Stimulated activated CD4-positive, alpha-beta T cell treated with anti-CD3 and anti-CD28 coated beads, Interleukin-1b, Interleukin-23, amount 100 ng/mL, for 1 hour (primary cell): ENCODE measurements around the gene TXNDC8.

Source experiments
- DNase-seq, 2 donors: peaks; one replicate each; pipeline ENCODE4 v3.0.0-alpha.2; 2020; ENCODE audit warnings: low read depth in 2 of 2

The TXNDC8 gene

DNA sequence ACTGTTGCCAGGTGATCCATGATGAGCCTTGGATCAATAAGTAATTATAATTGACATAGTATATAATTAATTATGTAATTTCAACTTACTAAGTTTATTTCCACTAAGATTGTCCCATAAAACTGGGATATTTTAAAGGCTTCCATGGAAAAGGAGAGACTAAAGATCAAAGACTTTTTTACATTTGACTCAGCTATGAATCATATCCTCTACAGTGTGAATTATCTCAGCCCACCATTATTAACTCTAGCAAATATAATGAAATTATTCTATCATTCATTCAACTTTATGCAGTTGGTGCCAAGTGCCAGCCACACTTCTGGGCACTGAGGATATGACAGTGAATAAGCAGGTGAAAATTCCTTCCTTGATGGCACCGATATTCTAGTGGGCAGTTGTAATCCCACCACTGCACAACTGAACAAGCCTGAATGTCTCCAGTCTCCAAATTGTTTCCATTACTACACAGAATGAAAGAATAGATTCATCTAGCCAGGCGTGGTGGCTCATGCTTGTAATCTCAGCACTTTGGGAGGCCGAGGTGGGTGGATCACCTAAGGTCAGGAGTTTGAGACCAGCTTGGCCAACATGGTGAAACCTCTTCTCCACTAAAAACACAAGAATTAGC lies 59.5 kb downstream of the TXNDC8 start:
- no peak for DNase-seq

DNA sequence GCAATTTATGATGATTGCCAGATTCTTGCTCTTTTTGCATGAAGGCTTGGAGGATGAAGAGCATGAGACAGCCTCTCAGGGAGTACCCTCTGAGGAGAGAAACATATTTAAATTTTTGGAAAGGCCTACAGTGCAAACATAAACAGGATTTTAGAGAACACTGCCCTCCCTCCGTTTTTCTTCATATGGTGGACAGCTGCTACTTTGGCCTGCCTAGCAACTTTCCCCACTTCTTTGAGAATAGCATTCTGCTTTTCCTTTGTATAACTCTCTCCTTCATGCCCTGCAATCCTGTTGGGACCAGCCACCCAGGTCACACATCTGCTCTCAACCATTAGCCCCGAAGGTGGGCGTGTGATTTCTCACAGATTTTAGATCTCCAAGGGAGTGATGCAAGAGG lies 60.9 kb downstream of the TXNDC8 start:
- DNase-seq: no peak

DNA sequence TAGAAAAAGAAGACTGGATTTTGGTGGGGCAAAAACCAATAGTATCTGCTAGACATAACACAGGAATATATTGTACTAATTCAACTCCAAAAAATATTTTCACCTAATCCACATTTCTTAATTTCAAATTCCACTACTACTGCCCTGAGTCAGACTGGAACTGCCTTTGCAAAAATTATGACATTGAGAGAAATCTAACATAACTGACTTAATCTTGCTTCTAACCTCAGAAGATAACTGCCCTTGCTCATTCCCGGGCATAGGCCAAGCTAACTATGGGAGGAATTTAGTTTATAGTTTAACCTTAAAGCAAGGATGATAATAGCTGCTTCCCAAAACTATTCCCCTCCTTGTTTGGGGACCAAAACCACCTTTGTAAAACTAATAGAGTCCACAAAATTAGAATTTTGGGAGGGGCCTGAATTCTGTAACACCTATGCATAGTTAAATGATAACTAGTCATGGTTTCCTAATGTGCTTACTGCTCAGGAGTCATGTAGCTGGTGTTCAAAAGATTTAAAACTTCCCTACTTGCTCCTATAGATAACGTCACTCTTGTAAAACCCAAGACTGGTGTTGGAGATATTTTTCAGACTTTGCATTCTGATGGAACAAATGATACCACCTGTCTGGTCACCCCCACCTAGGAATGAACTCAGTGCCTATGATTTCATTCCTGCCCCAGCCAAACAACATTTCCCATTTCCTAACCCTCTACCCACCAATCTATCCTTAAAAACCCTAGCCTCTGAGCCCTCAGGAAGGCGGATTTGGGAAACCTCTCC lies 67.3 kb downstream of the TXNDC8 start:
- no peak for DNase-seq

DNA sequence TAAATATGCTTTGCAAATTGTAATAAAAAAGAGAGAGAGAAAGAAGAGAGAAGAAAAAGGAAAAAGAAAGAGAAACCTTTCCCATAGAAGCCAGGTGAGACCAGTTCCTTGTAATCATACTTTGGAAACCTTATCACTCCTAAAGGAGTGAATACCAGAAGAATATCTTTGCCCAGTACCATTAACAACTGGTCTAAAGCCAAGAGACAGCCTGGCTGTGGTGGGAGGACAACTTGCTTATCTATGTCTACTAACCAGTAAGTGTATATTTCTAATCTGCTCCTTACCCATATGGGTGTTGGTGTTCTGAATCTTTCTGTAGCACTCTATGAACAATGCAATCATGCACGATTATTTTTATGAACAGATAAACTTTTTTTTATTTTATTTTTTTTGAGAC lies 70.9 kb downstream of the TXNDC8 start:
- no peak for DNase-seq

DNA sequence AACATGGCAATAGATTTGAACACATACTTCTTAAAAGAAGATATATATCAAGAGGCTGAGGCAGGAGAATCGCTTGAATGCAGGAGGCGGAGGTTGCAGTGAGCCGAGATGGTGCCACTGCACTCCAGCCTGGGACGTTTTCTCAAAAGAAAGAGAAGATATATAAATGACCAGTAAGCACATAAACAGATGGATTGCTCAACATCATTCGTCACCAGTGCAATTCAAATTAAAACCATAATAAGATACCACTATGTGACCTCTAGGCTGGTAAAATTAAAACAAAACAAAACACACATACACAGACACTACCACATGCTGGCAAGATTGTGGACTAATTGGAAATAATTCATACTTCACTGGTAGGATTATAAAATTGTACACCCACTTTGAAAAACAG lies 76.0 kb downstream of the TXNDC8 start:
- no peak for DNase-seq

DNA sequence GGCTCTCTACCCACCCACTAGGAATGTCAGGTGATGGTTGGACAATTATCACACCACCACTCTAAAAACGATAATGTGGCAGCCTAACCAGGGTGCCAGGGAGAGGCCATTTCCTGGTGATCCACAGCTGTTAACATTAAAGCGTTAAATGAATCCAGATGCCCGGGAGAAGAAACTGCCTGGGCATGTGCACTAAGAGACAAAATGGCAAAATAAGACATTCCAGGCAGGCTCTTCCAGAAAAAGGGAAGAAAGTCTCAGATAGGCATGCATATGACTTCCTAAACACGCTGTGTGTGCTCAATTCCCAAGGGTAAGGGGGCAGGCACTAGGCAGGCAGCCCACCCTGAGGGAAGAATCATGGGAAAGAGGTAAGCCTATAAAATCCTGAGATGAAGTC lies 76.8 kb downstream of the TXNDC8 start:
- DNase-seq: no peak

DNA sequence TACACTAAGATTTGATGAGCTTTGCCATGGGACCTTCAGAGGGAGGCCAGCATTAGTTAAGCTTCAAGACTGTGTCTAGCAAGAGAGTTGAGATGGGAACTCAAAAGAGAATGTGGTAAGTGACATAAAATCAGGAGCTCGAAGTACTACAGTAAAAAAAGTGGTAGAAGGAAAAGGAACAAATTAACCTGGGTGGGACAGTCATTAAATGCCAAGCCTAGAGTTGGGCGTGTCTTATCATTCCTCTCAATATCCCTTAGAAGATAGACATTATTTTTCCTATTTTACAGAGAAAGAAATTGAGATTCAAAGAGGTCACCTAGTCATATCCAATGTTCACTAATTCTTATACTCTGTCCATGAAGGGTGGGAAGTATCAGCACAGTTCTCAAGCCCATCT lies 78.1 kb downstream of the TXNDC8 start:
- DNase-seq: no peak

DNA sequence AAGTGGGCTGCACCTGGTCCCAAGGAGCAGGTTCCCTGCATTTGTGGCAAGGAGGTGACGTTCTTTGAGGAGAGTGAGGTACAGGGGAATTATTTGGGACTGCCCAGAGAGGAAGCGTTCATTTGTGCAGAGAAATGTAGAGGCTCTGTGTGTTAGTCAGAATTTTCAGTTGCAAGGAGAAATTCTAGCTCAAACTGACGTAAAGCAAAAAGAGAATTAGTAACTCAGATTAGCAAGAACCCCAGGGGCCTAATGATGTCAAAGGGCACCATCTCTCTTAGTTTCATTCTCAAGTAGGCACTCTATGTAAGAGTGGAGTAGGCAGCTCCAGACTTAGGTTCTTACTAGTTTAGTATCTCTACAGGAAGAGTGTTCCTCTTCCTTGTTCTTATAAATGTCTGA lies 79.0 kb downstream of the TXNDC8 start:
- no peak for DNase-seq

DNA sequence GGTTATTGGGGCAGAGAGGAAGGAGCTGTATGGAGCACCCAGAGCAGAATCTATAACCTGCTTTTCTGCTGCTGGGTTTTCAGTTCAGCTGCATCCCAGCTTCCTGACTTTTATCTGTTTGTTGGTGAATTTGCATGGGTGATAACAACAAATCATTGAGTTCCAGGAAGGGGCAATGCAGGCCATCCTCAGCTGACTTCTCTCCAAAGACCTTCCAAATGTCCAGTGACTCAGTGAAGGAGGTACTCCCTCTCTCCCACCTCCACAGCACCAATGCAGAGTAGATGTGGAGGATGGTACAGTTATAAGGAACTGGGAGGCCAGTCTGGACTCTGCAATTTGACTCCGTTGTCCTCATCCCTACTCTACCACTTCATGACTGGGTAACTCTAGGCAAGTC lies 79.7 kb downstream of the TXNDC8 start:
- DNase-seq: no peak

DNA sequence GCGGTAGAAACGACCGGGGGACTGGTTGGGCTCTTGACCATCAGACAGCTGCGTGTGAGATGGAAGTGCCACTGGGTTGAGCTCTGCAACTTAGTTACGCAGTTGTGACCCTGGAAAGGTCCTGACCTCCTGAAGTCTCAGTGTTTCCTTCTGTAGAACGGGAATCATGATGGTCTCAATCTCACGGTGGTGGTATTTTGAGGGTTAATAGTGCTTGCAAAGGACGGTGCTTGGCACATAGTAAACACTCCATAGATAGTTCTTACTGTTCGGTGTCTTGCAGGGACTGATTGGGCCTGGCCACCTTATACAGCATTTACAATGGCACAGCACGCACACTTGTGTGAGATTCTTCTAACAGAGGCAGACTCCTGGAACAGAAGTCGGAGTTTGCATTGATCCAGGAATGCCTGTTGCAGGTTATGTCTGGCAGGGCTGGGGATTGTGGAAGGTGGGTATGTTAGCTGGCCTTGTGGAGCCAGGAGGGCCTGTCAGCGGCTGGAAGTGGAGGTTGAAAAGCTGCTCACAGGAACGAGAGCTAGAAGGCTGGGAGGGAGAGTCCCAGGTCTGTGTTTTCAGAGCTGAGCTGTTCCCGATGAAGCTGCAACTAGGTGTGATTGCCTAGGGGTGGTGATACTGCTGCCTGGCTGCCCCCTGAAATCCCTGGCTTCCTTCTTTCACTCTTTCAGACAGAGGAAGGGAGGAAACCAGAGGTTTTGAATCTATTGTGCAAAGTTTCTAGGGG lies 80.4 kb downstream of the TXNDC8 start:
- no peak for DNase-seq

DNA sequence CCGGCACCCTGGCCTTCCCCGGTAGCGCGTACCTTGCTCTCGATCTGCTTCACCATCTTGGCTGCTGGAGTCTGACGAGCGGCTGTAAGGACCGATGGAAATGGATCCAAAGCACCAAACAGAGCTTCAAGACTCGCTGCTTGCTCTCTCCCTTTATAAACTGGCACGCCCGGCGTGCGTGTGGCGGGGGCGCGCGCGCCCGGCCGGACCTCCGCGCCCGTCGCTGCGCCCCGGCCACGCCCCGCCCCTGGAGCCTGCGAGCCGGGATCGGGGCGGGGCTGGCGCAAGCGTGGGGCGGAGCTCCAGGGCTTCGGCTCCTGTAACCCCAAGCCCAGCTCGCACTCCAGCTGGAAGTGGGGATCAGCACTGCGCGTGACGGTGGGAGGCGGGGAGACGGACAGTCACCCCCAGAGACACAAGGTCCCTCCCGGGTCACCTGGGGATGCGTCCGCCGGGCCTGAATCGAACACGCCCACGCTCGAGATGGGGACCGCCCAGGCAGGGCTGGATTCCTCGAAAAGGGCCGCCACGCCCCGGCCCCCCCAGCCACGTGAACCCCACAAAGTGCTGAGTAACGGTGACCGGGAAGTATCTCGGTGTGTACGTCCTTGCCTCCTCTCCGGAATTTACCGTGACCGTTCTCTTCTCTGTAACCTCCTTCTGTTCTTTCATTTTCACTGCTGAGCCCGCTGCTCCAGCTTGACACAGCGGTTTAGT lies 81.1 kb downstream of the TXNDC8 start, which contains the start of gene TXN:
Gene TXN, minus strand, starts transcription at position 128 of the 717 bp plus-strand sequence. Its CDS starts 72 bp downstream, at position 56.
- DNase-seq: peak; percentile 49 to 88

DNA sequence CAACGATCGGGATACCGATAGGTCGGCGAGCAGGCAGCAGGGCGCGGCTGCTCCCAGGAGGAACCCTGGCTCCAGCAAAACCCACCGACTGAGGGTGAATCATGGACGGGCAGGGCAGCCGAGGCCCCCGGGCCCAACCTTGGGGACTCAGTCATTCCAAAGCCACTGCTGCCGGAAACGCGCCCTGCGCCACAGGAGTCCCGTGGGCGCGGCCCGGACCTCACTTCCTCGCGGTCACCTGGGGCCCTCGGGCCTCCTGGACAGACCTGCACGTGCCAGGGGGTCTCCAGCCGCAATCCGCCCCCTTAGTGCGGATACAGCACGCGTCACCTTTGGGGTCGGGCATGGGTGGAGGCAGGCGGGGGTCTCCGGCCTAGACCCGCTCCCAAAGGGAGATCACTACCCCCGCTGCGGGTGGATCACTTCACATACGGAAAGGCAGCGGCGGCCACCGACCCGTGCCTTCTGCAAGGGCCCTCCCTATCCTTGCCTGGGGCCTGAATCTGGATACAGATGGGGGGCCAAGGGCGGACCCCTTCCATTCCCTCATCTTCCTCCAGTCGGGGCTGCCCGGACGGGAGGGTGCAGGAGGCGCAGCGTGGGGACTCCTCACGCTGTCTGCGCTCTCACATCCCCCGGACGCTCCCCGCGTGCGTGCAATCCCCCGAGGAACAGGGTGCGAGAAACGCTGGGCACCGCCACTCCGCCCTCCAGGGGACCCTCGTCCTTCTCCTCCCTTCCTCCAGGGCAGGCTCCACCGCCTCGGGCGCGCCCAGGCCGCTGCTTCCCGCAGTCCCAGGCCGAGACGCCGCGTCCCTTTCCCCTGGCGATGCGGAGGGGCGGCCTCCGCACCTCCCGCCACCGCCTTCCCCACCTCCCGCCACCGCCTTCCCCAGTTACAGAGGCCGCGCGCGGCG lies 81.9 kb downstream of the TXNDC8 start:
- no peak for DNase-seq

DNA sequence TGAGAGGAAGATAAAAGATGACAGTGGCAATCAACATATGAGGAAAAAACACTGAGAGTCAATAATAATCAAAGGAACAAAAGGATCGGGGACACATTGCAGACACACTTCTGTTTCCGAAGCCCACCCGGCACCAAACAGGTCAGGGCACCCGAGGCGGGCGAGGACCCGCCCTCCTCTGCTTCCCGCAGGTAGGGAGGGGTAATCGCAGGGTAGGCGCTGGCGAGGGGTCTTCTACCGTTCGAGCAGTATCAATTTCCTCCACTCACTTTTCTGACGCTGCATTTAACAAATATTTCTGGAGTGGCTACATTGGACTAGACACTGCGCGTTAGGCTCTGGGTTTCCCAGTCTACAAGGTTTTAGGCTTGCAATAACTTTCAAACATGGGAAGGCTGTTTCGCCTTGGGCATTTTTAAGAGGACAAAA lies 82.6 kb downstream of the TXNDC8 start:
- DNase-seq: no peak

DNA sequence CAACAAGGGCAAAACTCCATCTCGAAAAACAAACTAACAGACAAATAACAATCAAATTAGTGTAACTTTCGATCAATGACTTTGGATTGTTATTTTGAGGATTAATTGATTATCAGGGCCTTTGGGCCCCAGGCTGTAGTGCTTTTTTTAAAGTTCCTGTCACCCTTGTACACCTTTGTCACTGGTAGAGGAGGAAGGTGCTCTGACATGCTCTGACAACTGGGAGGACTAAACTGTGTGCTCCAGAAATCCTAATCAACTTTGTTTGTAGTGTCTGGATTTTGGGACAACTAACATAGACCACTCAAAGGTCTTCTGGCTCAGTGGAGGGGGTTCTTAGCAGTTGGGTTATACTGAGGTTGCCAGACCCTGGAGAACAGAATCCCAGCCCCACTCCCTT lies 83.2 kb downstream of the TXNDC8 start:
- no peak for DNase-seq
